Thyroid gland (tissue), 4 donors: ENCODE data around the gene ATP4A.

Source experiments
- CTCF ChIP-seq, 6 experiments: fragments of 200-600 bp in 3 of 6; fragments of 450-650 bp in 3 of 6; sonication (generic) in 3 of 6; IDR thresholded peaks; one replicate each; pipeline ENCODE4 v1.5.1; 2016 to 2019; ENCODE audit warnings: antibody characterized with exemption in 6 of 6, mild to moderate bottlenecking in 2 of 6, inconsistent platforms in 1 of 6, moderate library complexity in 1 of 6
- POLR2A ChIP-seq, 2 donors: fragments of 450-650 bp; IDR thresholded peaks; one replicate each; pipeline ENCODE4 v1.6.1; 2017; ENCODE audit warnings: antibody characterized with exemption in 2 of 2, mild to moderate bottlenecking in 2 of 2, moderate library complexity in 1 of 2

GRCh38 chr19:35569281-35569781, 5.9 kb upstream of the ATP4A start:
- TF ChIP-seq CTCF (IDR thresholded peaks at IDR 0.05) (no peak), POLR2A (IDR thresholded peaks at IDR 0.05) (no peak)
